D721Med (cell line): ENCODE results near the gene AGA.

Experiments used
- DNase-seq: peaks from one replicate; pipeline ENCODE4 v3.0.0; 2011; ENCODE audit warnings: low spot score; ENCODE audit not compliant: insufficient read length
- FAIRE-seq: peaks from 2 replicates; lab custom pipeline; 2011; peaks lifted over from hg19 to GRCh38; lab: Jason Lieb, UNC
- CTCF ChIP-seq: IDR thresholded peaks from 2 replicates; pipeline ENCODE4 v1.5.1; 2012; ENCODE audit warnings: mild to moderate bottlenecking, control low read depth; ENCODE audit not compliant: insufficient read depth; ENCODE audit errors: missing control alignments

The AGA gene

GRCh38 chr4:177484613-177485021 is 42.4 kb upstream of the AGA start:
- FAIRE-seq (no peak), DNase-seq (no peak)
- no peak for TF ChIP-seq CTCF

- TF ChIP-seq CTCF, result no peak
- DNase-seq (no peak), FAIRE-seq (no peak)
Observed at GRCh38 chr4:177483760-177484159, 41.5 kb upstream of the AGA start.

- no peak for FAIRE-seq
- no peak for TF ChIP-seq CTCF
- DNase-seq, result no peak
Observed at GRCh38 chr4:177483271-177483670, 41.0 kb upstream of the AGA start.

GRCh38 chr4:177482367-177482766 is 40.1 kb upstream of the AGA start:
- no peak for TF ChIP-seq CTCF
- DNase-seq (no peak), FAIRE-seq (no peak)

GRCh38 chr4:177480795-177481194 is 38.6 kb upstream of the AGA start:
- TF ChIP-seq CTCF, result no peak
- FAIRE-seq, result no peak
- DNase-seq, result no peak

- TF ChIP-seq CTCF, result no peak
- no peak for DNase-seq
- FAIRE-seq, result no peak
Observed at GRCh38 chr4:177479063-177479462, 36.8 kb upstream of the AGA start.

- no peak for TF ChIP-seq CTCF
- FAIRE-seq (no peak), DNase-seq (no peak)
Observed at GRCh38 chr4:177478496-177478895, 36.3 kb upstream of the AGA start.
